ENCODE results near the gene AVPR1B. TPM values are rescaled to one million over a fixed set of nuclear protein-coding genes. Genes with fewer than 3 reads are reported as not detected.

The AVPR1B gene
- total RNA-seq, 1 experiment from 2014 or later = 0.22 TPM

GRCh38 chr1:206115791-206116190 lies 1.4 kb downstream of the AVPR1B start:
- Histone ChIP-seq H4K20me1 (ENCODE audit: low read length) (no peaks in the 10 kb centered on the region), H3K36me3 (ENCODE audit: low read depth, low read length) (peaks cover 13% of the 10 kb centered on the region; the same call in 1 of the 2 replicates), H3K9ac (ENCODE audit: low read length) (no peak overlapping the region), H2AFZ (ENCODE audit: low read length) (no peak overlapping the region), H3F3A (ENCODE audit: low read length, unreplicated experiment) (no peaks in the 10 kb centered on the region), H3K79me2 (ENCODE audit: low read length) (no peaks in the 10 kb centered on the region), H3K9me2 (replicated peaks; ENCODE audit: low read length) (no peaks in the 10 kb centered on the region), H3K9me3 (ENCODE audit: low read length) (peaks cover under 1% of the 10 kb centered on the region; the same call in 1 of the 2 replicates), H3K4me2 (ENCODE audit: low read length) (no peak overlapping the region), H3K27me3 (ENCODE audit: low read length) (peaks cover 15% of the 10 kb centered on the region), H3K4me1 (ENCODE audit: insufficient read depth, low read length) (0 out of 2 replicates have a peak, but pooled peaks cover 7% of the 10 kb centered on the region), H3K27ac (ENCODE audit: low read length) (no peak overlapping the region), H3K4me3 (ENCODE audit: low read length) (no peak overlapping the region)
- CTCF ChIA-PET = no interaction called here
- TF ChIP-seq EZH2 (IDR thresholded peaks at IDR 0.05; ENCODE audit: low read length, unreplicated experiment) = no peak
- TF ChIP-seq EZH2phosphoT487 (IDR thresholded peaks at IDR 0.05; ENCODE audit: borderline replicate concordance, low read length) = no peak
- no peak for TF ChIP-seq CTCF (conservative IDR thresholded peaks at IDR 0.05; ENCODE audit: low read depth, low read length)
- POLR2A ChIA-PET (ENCODE audit: unreplicated experiment) = no interaction called here
- intact Hi-C loops (cut with micrococcal nuclease) = no loop called here
- no TSS peak for BruUV-seq (replicated peaks)
- DNase-seq (no peak), ATAC-seq (no peak)

GRCh38 chr1:206114692-206115640 lies 2.2 kb downstream of the AVPR1B start:
- H3K4me1 ChIP-seq (ENCODE audit: insufficient read depth, low read length) = 0 out of 2 replicates have a peak, but pooled peaks cover 7% of the 10 kb centered on the region
- TF ChIP-seq EZH2phosphoT487 (IDR thresholded peaks at IDR 0.05; ENCODE audit: borderline replicate concordance, low read length) (no peak), EZH2 (IDR thresholded peaks at IDR 0.05; ENCODE audit: low read length, unreplicated experiment) (no peak), CTCF (conservative IDR thresholded peaks at IDR 0.05; ENCODE audit: low read depth, low read length) (no peak)
- no peaks in the 10 kb centered on the region for H3K9me2 ChIP-seq (replicated peaks; ENCODE audit: low read length)
- no peaks in the 10 kb centered on the region for H4K20me1 ChIP-seq (ENCODE audit: low read length)
- ATAC-seq (no peak), DNase-seq (no peak)
- POLR2A ChIA-PET (ENCODE audit: unreplicated experiment) = no interaction called here
- peaks cover 5% of the 10 kb centered on the region; the same call in 1 of the 2 replicates for H3K36me3 ChIP-seq (ENCODE audit: low read depth, low read length)
- no peak overlapping the region for H2AFZ ChIP-seq (ENCODE audit: low read length)
- no peak overlapping the region for H3K4me2 ChIP-seq (ENCODE audit: low read length)
- intact Hi-C loops (cut with micrococcal nuclease) = no loop called here
- H3K27me3 ChIP-seq (ENCODE audit: low read length) = peaks cover 15% of the 10 kb centered on the region
- H3K79me2 ChIP-seq (ENCODE audit: low read length) = no peaks in the 10 kb centered on the region
- no peak overlapping the region for H3K4me3 ChIP-seq (ENCODE audit: low read length)
- no peak overlapping the region for H3K27ac ChIP-seq (ENCODE audit: low read length)
- H3K9ac ChIP-seq (ENCODE audit: low read length) = no peak overlapping the region
- H3F3A ChIP-seq (ENCODE audit: low read length, unreplicated experiment) = no peaks in the 10 kb centered on the region
- CTCF ChIA-PET = interaction anchor here (0.6 to 0.7 kb wide), 2 partner anchors 25 to 256 kb away, joined by 3 read pairs; no protein-coding TSS in a partner anchor
- BruUV-seq (replicated peaks) = no TSS peak
- H3K9me3 ChIP-seq (ENCODE audit: low read length) = no peaks in the 10 kb centered on the region

All from PC-3 (cell line).